ENCODE results near the gene AGAP1.

AGAP1 gene

DNA sequence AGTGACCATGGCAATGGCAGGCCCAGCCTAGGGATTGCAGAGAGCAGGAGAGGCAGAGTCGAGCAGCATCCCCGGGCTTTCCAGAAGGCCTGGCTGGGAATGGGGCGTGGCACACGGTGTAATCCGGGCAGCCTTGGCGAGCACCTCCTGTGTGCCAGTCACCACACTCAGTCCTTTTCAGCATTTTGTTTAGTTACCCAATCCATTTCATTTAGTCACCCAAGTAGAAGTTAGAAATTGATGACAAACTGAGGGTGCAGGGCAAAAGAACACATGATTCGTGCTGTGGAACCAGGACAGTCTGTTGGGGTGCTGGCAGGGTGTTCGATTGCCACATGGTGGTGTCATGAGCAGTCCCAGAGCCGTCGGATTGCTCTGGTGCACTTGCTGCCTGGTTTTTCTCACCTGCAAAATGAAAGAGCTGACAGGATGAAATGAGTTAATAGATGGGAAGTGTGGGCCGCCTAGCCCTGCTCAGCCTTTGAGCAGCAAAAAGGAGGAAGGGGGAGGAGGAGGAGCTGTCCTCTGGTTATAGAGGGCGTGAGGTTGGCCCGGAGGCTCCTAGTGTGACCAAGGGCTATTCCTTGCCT lies 299.4 kb downstream of the AGAP1 start:
- no peak overlapping the region for H3K9ac ChIP-seq (ENCODE audit: low read depth in 1 of 2, low read length in 2 of 2)
- no peak overlapping the region for H3K4me3 ChIP-seq (ENCODE audit: low read depth in 1 of 2, low read length in 2 of 2)
- H3K27me3 ChIP-seq (ENCODE audit: control insufficient read depth in 1 of 2, insufficient read depth in 2 of 2, low read length in 2 of 2), result no peaks in the 10 kb centered on the region
- H3K27ac ChIP-seq (ENCODE audit: low read depth, low read length), result no peak overlapping the region
- no peaks in the 10 kb centered on the region for H3K4me1 ChIP-seq (ENCODE audit: control insufficient read depth in 1 of 2, insufficient read depth in 2 of 2, low read length in 2 of 2)
- no peaks in the 10 kb centered on the region for H3K9me3 ChIP-seq (ENCODE audit: control insufficient read depth in 1 of 2, low read length in 2 of 2)
- peaks cover 4 to 15% of the 10 kb centered on the region in 2 donors for H3K36me3 ChIP-seq (ENCODE audit: control insufficient read depth in 1 of 2, insufficient read depth in 2 of 2, low read length in 2 of 2)

DNA sequence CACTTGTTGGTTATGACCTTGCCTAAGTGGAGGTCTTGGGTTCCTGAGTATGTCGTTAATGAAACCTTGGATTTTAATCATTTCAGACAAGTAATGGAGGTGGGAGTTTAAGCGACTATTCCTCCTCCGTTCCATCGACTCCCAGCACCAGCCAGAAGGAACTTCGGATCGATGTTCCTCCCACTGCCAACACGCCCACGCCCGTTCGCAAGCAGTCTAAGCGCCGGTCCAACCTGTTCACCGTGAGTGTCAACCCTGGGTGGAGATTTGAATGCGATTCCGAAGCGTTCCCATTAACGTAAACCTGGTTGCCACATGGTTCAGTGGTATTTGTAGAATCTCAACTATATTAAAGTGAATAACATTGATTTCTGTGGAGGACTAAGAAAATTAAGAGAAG lies 305.4 kb downstream of the AGAP1 start:
- H3K36me3 ChIP-seq (ENCODE audit: control insufficient read depth in 1 of 2, insufficient read depth in 2 of 2, low read length in 2 of 2), result peaks cover 20 to 44% of the 10 kb centered on the region in 2 donors
- no peak overlapping the region for H3K27ac ChIP-seq (ENCODE audit: low read depth, low read length)
- H3K9me3 ChIP-seq (ENCODE audit: control insufficient read depth in 1 of 2, low read length in 2 of 2), result no peaks in the 10 kb centered on the region
- H3K4me3 ChIP-seq (ENCODE audit: low read depth in 1 of 2, low read length in 2 of 2), result no peak overlapping the region
- H3K9ac ChIP-seq (ENCODE audit: low read depth in 1 of 2, low read length in 2 of 2), result no peak overlapping the region
- H3K4me1 ChIP-seq (ENCODE audit: control insufficient read depth in 1 of 2, insufficient read depth in 2 of 2, low read length in 2 of 2), result no peaks in the 10 kb centered on the region
- H3K27me3 ChIP-seq (ENCODE audit: control insufficient read depth in 1 of 2, insufficient read depth in 2 of 2, low read length in 2 of 2), result no peaks in the 10 kb centered on the region

DNA sequence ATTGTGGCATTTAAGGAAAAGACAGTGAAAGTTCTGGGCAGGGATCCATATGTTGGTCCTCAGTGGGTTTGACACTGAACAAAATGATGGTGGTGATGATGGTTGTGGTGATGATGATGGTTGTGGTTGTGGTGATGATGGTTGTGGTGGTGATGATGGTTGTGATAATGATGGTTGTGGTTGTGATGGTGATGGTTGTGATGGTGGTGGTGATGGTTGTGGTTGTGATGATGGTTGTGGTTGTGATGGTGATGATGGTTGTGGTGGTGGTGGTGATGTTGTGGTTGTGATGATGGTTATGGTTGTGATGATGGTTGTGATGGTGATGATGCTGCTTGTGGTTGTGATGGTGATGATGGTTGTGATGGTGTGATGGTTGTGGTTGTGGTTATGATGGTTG lies 308.7 kb downstream of the AGAP1 start:
- Histone ChIP-seq H3K27ac (ENCODE audit: low read depth, low read length) (no peak overlapping the region), H3K4me1 (ENCODE audit: control insufficient read depth in 1 of 2, insufficient read depth in 2 of 2, low read length in 2 of 2) (no peaks in the 10 kb centered on the region), H3K27me3 (ENCODE audit: control insufficient read depth in 1 of 2, insufficient read depth in 2 of 2, low read length in 2 of 2) (no peaks in the 10 kb centered on the region), H3K9ac (ENCODE audit: low read depth in 1 of 2, low read length in 2 of 2) (no peak overlapping the region), H3K9me3 (ENCODE audit: control insufficient read depth in 1 of 2, low read length in 2 of 2) (no peaks in the 10 kb centered on the region), H3K36me3 (ENCODE audit: control insufficient read depth in 1 of 2, insufficient read depth in 2 of 2, low read length in 2 of 2) (peaks cover 27 to 47% of the 10 kb centered on the region in 2 donors), H3K4me3 (ENCODE audit: low read depth in 1 of 2, low read length in 2 of 2) (no peak overlapping the region)

DNA sequence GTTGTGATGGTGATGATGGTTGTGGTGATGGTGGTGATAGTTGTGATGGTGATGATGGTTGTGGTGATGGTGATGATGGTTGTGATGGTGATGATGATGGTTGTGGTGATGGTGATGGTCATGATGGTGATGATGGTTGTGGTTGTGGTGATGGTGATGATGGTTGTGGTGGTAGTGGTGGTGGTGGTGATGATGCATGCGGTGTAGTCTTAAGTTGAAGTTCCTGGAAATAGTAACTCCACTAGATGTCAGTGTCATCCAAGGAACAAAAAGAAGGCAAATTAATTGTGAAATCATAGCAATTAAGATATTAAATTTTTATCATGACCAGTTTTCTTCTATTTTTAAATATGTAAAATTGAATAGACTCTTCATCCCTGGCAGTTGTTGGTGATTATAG lies 309.2 kb downstream of the AGAP1 start:
- no peaks in the 10 kb centered on the region for H3K27me3 ChIP-seq (ENCODE audit: control insufficient read depth in 1 of 2, insufficient read depth in 2 of 2, low read length in 2 of 2)
- H3K4me3 ChIP-seq (ENCODE audit: low read depth in 1 of 2, low read length in 2 of 2), result no peak overlapping the region
- H3K36me3 ChIP-seq (ENCODE audit: control insufficient read depth in 1 of 2, insufficient read depth in 2 of 2, low read length in 2 of 2), result peaks cover 28 to 47% of the 10 kb centered on the region in 2 donors
- no peak overlapping the region for H3K9ac ChIP-seq (ENCODE audit: low read depth in 1 of 2, low read length in 2 of 2)
- no peaks in the 10 kb centered on the region for H3K9me3 ChIP-seq (ENCODE audit: control insufficient read depth in 1 of 2, low read length in 2 of 2)
- H3K27ac ChIP-seq (ENCODE audit: low read depth, low read length), result no peak overlapping the region
- no peaks in the 10 kb centered on the region for H3K4me1 ChIP-seq (ENCODE audit: control insufficient read depth in 1 of 2, insufficient read depth in 2 of 2, low read length in 2 of 2)

DNA sequence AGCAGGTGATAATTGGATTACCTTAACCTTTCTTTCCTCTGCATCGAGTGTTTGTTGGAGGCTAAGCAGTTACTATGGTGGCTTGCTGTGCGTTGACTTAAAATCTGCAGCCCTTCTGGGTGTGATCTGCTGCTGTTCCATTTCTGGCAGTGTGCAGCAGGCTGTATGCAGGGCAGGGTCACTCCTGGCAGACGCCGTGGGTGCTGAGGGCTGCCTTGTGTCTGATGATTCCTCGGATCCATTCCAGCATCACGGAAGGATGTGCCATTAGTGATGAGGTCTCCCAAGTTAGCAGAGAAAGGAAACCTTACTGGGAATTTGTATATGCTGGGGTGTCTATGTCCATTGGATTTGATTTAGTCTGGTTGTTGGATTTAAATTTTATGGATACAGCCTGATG lies 310.8 kb downstream of the AGAP1 start:
- no peaks in the 10 kb centered on the region for H3K4me1 ChIP-seq (ENCODE audit: control insufficient read depth in 1 of 2, insufficient read depth in 2 of 2, low read length in 2 of 2)
- no peak overlapping the region for H3K27ac ChIP-seq (ENCODE audit: low read depth, low read length)
- no peaks in the 10 kb centered on the region for H3K9me3 ChIP-seq (ENCODE audit: control insufficient read depth in 1 of 2, low read length in 2 of 2)
- H3K4me3 ChIP-seq (ENCODE audit: low read depth in 1 of 2, low read length in 2 of 2), result no peak overlapping the region
- no peak overlapping the region for H3K9ac ChIP-seq (ENCODE audit: low read depth in 1 of 2, low read length in 2 of 2)
- peaks cover 29 to 46% of the 10 kb centered on the region in 2 donors for H3K36me3 ChIP-seq (ENCODE audit: control insufficient read depth in 1 of 2, insufficient read depth in 2 of 2, low read length in 2 of 2)
- H3K27me3 ChIP-seq (ENCODE audit: control insufficient read depth in 1 of 2, insufficient read depth in 2 of 2, low read length in 2 of 2), result no peaks in the 10 kb centered on the region

DNA sequence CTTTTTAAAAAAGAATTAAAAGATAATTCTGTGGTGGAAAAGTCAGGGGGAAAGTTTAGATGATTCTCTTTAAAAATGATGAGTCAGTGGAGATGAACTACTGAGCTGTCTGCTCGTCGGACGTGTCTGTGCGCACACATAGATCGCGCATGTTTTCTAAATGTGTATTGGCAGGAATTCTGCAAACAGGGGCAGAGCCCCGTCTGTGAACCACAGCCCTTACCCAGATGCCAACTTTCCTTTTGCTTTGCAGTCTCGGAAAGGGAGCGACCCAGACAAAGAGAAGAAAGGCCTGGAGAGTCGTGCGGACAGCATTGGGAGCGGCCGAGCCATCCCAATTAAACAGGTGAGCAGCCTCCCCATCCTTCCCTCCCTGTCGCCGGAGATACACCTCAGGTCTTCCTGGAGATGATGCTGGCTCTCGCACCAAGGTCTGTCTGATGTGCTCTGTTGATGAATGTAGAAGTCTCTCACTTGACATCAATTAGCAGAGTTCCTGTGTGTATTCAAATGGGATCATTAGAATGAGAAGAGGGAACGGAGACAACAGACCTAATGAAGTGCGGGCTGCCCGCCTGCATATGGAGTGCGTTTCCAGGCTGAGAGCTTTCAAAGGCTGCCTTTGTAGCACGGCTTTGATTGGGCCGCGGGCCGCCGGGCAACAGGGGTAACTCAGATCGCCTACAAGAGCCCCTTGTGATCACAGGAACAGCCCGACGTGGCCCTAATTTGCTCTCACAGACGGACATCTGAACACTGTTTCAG lies 313.3 kb downstream of the AGAP1 start:
- H3K4me3 ChIP-seq (ENCODE audit: low read depth in 1 of 2, low read length in 2 of 2), result no peak overlapping the region
- no peak overlapping the region for H3K27ac ChIP-seq (ENCODE audit: low read depth, low read length)
- H3K4me1 ChIP-seq (ENCODE audit: control insufficient read depth in 1 of 2, insufficient read depth in 2 of 2, low read length in 2 of 2), result no peaks in the 10 kb centered on the region
- H3K9ac ChIP-seq (ENCODE audit: low read depth in 1 of 2, low read length in 2 of 2), result no peak overlapping the region
- H3K9me3 ChIP-seq (ENCODE audit: control insufficient read depth in 1 of 2, low read length in 2 of 2), result no peaks in the 10 kb centered on the region
- H3K36me3 ChIP-seq (ENCODE audit: control insufficient read depth in 1 of 2, insufficient read depth in 2 of 2, low read length in 2 of 2), result peaks cover 28 to 43% of the 10 kb centered on the region in 2 donors
- no peaks in the 10 kb centered on the region for H3K27me3 ChIP-seq (ENCODE audit: control insufficient read depth in 1 of 2, insufficient read depth in 2 of 2, low read length in 2 of 2)

DNA sequence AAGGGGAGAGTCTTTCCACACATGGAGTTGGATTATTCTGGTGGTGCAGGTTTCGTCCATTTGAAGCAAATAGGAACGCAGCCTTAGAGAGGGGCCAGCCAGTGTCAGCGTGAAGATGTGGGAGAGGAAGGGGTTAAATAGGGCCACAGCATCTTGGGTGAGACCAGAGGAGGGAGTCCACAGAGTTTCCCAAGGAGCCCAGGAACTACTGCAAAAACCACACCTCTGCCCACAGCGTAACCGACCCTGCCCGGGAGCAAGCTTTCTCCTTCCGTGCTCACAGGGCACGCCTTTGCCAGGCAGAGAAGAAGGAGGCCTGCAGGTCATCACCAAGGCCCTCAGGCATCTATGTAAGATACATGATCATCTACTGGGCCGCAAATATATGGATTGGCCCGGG lies 314.5 kb downstream of the AGAP1 start:
- peaks cover 28 to 53% of the 10 kb centered on the region in 2 donors for H3K36me3 ChIP-seq (ENCODE audit: control insufficient read depth in 1 of 2, insufficient read depth in 2 of 2, low read length in 2 of 2)
- no peak overlapping the region for H3K27ac ChIP-seq (ENCODE audit: low read depth, low read length)
- H3K27me3 ChIP-seq (ENCODE audit: control insufficient read depth in 1 of 2, insufficient read depth in 2 of 2, low read length in 2 of 2), result no peaks in the 10 kb centered on the region
- H3K4me1 ChIP-seq (ENCODE audit: control insufficient read depth in 1 of 2, insufficient read depth in 2 of 2, low read length in 2 of 2), result no peaks in the 10 kb centered on the region
- H3K9ac ChIP-seq (ENCODE audit: low read depth in 1 of 2, low read length in 2 of 2), result no peak overlapping the region
- no peak overlapping the region for H3K4me3 ChIP-seq (ENCODE audit: low read depth in 1 of 2, low read length in 2 of 2)
- H3K9me3 ChIP-seq (ENCODE audit: control insufficient read depth in 1 of 2, low read length in 2 of 2), result no peaks in the 10 kb centered on the region

DNA sequence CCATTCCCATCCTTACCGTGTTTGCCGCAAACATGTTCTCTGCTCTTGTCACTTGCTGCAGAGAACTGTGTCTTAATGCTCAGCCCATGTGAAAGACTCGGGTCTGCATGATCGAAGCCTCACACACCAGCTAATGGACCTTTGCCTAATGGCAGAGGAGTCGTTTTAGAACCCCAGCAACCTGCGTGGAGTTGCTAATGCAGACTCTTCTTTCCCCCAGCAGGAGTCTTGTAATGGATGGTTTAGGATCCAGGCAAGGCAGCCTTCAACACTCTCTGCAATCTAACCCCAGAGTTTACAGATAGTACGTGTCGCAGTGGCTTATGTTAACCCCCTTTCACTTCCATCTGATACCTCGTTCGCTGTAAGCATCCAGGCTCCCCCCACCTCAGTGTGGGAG lies 316.4 kb downstream of the AGAP1 start:
- Histone ChIP-seq H3K36me3 (ENCODE audit: control insufficient read depth in 1 of 2, insufficient read depth in 2 of 2, low read length in 2 of 2) (peaks cover 28 to 66% of the 10 kb centered on the region in 2 donors), H3K4me3 (ENCODE audit: low read depth in 1 of 2, low read length in 2 of 2) (no peak overlapping the region), H3K27me3 (ENCODE audit: control insufficient read depth in 1 of 2, insufficient read depth in 2 of 2, low read length in 2 of 2) (no peaks in the 10 kb centered on the region), H3K4me1 (ENCODE audit: control insufficient read depth in 1 of 2, insufficient read depth in 2 of 2, low read length in 2 of 2) (no peaks in the 10 kb centered on the region), H3K27ac (ENCODE audit: low read depth, low read length) (no peak overlapping the region), H3K9me3 (ENCODE audit: control insufficient read depth in 1 of 2, low read length in 2 of 2) (no peaks in the 10 kb centered on the region), H3K9ac (ENCODE audit: low read depth in 1 of 2, low read length in 2 of 2) (no peak overlapping the region)

DNA sequence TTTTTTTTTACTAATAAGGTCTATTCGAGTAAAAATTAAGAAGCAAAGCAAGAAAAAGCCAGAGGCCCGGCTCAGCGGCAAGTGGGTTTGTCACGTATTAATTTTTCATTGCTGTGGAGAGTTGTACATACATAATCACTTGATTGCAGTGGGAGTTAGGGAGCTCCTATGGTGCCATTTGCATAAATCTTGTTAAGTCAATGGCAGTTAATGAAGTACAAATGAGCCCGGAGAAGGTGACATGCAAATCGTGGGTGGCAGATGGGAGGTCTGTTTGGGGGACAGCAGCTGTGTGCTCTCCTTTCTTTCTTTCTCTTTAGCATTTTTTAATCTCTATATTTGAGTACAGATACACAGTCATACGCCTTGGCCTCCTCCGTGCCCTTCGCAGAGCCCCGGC lies 317.0 kb downstream of the AGAP1 start:
- Histone ChIP-seq H3K9ac (ENCODE audit: low read depth in 1 of 2, low read length in 2 of 2) (no peak overlapping the region), H3K4me3 (ENCODE audit: low read depth in 1 of 2, low read length in 2 of 2) (no peak overlapping the region), H3K4me1 (ENCODE audit: control insufficient read depth in 1 of 2, insufficient read depth in 2 of 2, low read length in 2 of 2) (no peaks in the 10 kb centered on the region), H3K27me3 (ENCODE audit: control insufficient read depth in 1 of 2, insufficient read depth in 2 of 2, low read length in 2 of 2) (no peaks in the 10 kb centered on the region), H3K36me3 (ENCODE audit: control insufficient read depth in 1 of 2, insufficient read depth in 2 of 2, low read length in 2 of 2) (peaks cover 28 to 71% of the 10 kb centered on the region in 2 donors), H3K9me3 (ENCODE audit: control insufficient read depth in 1 of 2, low read length in 2 of 2) (no peaks in the 10 kb centered on the region), H3K27ac (ENCODE audit: low read depth, low read length) (no peak overlapping the region)

DNA sequence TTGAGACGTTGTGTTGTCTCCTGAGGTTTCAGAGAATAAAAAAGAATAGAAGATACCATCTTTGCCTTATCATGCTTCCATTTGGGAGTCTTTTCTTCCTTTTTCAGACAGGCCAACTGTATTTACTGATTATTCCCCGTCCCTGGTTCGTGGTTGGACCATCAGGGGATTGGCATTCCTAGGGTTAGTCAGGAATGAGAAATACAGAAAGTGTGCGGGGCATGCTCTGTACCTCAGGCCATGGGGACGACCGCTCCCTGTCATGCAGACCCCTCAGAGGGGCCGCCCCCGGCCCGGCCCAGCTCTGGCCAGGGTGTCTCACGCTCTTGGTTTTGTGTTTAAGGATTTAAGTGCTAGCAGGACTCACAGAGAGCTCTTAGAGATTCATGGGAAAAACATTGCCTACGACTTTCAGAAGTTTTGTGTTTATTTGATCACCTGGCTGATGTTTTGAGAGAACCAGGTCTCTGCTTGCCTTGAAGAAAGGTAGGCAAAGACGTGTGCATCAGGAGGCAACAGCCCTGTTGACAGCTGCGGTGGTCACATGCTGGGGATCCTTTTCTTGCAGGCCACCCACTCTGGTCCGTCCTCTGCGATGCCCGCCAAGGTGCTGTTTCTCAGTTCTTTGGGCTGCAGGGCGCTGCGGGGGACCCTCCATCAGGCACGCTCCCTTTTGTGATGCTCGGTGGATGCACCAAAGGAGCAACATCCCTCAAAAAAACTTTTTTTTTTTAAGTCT lies 317.8 kb downstream of the AGAP1 start:
- no peak overlapping the region for H3K27ac ChIP-seq (ENCODE audit: low read depth, low read length)
- no peak overlapping the region for H3K4me3 ChIP-seq (ENCODE audit: low read depth in 1 of 2, low read length in 2 of 2)
- no peaks in the 10 kb centered on the region for H3K27me3 ChIP-seq (ENCODE audit: control insufficient read depth in 1 of 2, insufficient read depth in 2 of 2, low read length in 2 of 2)
- H3K4me1 ChIP-seq (ENCODE audit: control insufficient read depth in 1 of 2, insufficient read depth in 2 of 2, low read length in 2 of 2), result no peaks in the 10 kb centered on the region
- no peak overlapping the region for H3K9ac ChIP-seq (ENCODE audit: low read depth in 1 of 2, low read length in 2 of 2)
- peaks cover 25 to 73% of the 10 kb centered on the region in 2 donors for H3K36me3 ChIP-seq (ENCODE audit: control insufficient read depth in 1 of 2, insufficient read depth in 2 of 2, low read length in 2 of 2)
- H3K9me3 ChIP-seq (ENCODE audit: control insufficient read depth in 1 of 2, low read length in 2 of 2), result no peaks in the 10 kb centered on the region

All from duodenal mucosa (tissue), 2 donors.